Left hindlimb (tissue), 1 donor: Measurements from ENCODE around the gene SNRNP200.

Experiments
- DNase-seq: peaks from one replicate; pipeline ENCODE4 v3.0.0-alpha.2; 2018

The SNRNP200 gene

GRCh38 chr2:96248624-96249023 lies 56.7 kb downstream of the SNRNP200 start:
- no peak for DNase-seq

GRCh38 chr2:96247896-96248295 lies 57.5 kb downstream of the SNRNP200 start:
- no peak for DNase-seq

GRCh38 chr2:96247009-96247408 lies 58.3 kb downstream of the SNRNP200 start:
- DNase-seq = no peak

DNA sequence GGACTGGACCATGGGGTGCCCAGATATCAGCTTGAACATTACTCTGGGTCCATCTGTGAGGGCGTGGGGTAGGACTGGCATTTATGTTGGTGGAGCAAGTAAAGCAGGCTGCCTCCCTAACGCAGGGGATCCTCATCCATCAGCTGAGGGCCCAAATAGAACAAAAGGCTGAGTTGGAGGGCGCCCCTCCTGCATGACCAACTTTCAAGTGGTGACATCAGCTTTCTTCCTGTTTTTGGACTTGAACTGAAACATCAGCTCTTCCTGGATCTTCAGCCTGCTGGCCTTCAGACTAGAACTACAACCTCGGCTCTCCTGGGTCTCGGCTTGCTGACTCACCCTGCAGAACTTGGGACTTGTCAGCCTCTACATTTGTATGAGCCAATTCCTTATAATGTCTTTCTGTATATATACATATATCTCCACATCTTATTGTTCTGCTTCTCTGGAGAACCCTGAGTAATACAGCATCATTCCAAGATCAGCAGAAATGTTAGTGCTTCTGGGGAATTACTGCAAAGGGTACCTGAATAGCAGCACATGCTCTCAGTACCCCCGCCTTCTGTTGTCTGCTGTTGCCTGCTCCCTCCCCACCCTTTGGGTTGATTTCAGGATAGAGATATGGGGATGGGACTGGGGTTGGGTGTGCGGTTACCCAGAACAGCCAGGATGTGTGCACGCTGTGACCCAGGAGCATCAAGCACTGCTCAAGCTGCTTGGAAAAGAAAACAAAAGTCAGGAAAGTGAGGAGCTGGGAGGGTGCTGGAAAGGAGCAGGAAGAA lies 59.5 kb downstream of the SNRNP200 start:
- no peak for DNase-seq

DNA sequence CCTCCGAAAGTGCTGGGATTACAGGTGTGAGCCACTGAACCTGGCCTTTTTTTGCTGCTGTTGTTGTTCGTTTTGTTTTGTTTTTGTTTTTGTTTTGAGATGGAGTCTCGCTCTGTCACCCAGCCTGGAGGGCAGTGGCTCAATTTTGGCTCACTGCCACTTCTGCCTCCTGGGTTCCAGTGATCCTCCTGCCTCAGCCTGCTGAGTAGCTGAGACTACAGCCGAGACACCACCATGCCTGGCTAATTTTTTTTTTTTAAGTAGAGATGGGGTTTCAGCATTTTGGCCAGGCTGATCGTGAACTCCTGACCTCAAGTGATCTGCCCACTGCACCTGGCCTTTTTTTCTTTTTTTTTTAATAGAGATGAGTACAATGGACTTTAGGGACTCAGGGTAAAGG lies 61.5 kb downstream of the SNRNP200 start:
- DNase-seq = no peak

GRCh38 chr2:96241900-96242611 lies 63.3 kb downstream of the SNRNP200 start:
- DNase-seq = no peak

DNA sequence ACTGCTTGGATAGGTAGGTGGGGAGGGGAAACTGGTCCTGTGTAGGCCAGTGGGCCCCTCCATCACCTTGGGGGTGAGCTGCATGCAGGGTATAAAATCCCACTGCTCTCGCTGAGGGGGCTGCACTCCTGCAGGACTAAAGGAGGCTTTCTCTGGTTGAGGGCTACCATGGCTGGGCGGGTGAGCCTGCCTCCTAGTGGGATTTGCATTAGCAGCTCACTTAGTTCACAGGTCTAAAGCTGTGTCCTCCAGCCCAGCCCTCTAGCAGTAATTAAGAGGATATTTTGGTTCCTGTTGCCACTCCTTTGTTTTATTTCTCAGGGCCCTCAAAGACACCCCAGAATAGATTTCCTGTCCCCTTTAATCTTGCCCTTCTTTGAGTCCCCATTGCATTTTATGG lies 64.1 kb downstream of the SNRNP200 start:
- no peak for DNase-seq

GRCh38 chr2:96240341-96241038 lies 64.9 kb downstream of the SNRNP200 start:
- DNase-seq = no peak

- no peak for DNase-seq
Measured at GRCh38 chr2:96239745-96240264, 65.5 kb downstream of the SNRNP200 start.

DNA sequence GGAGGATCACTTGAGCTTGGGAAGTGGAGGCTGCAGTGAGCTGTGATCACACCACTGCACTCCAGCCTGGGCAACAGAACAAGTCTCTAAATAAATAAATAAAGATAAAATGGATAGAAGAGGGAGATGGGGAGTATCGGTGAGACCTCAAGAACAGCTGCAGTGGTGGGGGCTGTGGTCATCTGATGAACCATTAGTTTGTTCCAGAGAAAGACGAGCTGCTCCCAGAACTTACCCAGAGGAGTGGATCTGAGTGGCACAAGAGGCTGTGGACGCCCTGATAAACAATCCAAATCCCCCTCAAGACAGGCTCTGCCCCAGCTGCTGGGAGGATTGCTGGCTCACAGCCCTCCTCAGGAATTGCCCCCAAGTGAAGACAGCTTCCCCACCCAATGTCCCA lies 66.3 kb downstream of the SNRNP200 start:
- no peak for DNase-seq

GRCh38 chr2:96238266-96238665 lies 67.1 kb downstream of the SNRNP200 start:
- DNase-seq = no peak

DNA sequence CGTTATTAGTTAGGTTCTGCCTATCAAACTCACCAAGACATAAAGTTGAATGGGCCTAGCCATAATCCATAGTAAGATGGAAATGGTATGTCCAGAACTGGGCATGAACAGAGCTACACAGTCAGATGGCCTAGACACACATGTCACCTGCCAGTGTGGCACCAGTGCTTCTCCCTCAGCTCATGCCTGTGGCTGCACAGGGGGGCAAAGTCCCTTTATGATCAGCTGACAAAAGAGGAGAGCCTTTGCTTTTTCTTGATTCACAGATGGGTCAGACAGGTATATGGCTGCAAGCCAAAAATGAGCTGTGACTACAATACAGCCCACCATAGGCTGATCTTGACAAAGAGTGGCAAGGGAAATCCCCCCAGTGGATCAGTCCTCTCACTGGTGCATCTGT lies 68.5 kb downstream of the SNRNP200 start:
- no peak for DNase-seq

DNA sequence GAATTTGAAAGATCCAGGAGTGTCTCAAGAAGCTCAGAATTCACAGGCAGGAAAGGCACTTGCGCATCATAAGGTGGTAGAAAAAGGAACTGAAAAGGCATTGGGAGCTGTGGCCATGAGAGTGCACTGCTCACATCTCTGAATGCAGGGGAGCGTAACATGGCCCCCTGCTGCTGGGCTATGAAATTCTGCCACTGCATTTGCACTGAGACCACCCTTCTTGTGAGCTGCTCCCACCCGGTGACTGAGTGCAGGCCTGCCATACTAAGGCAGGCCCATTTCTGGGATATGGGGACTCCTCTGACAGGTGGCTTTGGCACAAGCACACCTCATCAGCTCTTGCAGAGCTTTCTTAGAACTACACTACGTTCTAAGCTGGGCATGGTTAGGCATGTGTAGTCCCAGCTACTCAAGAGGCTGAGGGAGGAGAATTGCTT lies 71.4 kb downstream of the SNRNP200 start:
- no peak for DNase-seq

- DNase-seq = no peak
Measured at GRCh38 chr2:96233436-96233835, 71.9 kb downstream of the SNRNP200 start.

DNA sequence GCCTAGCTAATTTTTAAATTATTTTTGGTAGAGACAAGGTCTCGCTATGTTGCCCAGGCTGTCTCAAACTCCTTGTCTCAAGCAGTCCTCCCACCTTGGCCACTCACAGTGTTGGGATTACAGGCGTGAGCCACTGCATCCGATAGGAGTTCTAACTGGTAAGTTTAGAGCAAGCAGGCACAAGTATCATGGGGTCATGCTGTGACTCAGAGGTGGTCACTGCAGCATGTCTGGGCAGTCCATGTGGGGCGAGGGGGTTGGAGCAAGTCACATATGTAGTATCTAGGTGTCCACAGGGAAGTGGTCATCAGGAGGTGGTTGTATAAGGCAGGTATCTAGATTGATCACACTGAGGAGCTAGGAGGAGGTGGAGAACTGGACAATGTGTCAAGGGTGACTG lies 74.0 kb downstream of the SNRNP200 start:
- DNase-seq = no peak

DNA sequence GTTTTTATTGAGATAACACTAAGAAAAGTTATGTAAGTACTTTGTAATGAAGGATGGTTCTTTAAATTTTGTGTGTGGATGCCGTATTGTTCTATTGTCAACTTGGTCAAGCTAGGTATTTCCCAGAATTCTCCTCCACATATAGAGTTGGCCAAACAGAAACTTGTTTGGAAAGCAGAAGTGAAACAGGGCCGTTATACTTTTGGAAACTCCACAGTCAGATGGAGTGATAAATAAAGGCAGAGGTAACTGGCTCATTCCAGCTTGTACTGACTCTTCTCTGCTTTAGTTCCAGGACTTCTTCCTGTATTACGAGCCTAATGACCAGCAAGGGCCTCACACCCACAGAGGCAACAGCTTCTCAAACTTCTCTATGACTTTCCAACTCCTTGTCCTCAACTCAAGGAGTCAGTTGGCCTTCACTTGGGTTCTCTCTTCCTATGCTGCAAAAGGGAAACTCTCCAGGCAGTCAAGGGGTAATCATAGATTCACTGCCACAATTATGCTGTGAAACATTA lies 80.3 kb downstream of the SNRNP200 start:
- DNase-seq = no peak
